IPS-18c (cell line): Measurements from ENCODE around the gene SMARCB1.

Source experiments
- H3K4me3 ChIP-seq: 2 replicates; pipeline ENCODE4 v1.7.0; 2013; ENCODE audit warnings: low read depth, mild to moderate bottlenecking, low read length, moderate library complexity; ENCODE audit not compliant: insufficient read depth
- H3K9me3 ChIP-seq: one replicate; pipeline ENCODE4 v1.6.1; 2013; ENCODE audit warnings: mild to moderate bottlenecking, low read length, moderate library complexity; ENCODE audit not compliant: control insufficient read depth, insufficient read depth

Gene SMARCB1

GRCh38 chr22:23878219-23878618, 91.5 kb downstream of the SMARCB1 start:
- Histone ChIP-seq H3K9me3 (no peaks in the 10 kb centered on the region), H3K4me3 (no peak overlapping the region)

- no peaks in the 10 kb centered on the region for H3K9me3 ChIP-seq
- H3K4me3 ChIP-seq: no peak overlapping the region
Measured at GRCh38 chr22:23882370-23882769, 95.6 kb downstream of the SMARCB1 start.

- Histone ChIP-seq H3K9me3 (no peaks in the 10 kb centered on the region), H3K4me3 (no peak overlapping the region)
Measured at GRCh38 chr22:23883658-23884057, 96.9 kb downstream of the SMARCB1 start.

GRCh38 chr22:23884140-23884539, 97.4 kb downstream of the SMARCB1 start:
- Histone ChIP-seq H3K4me3 (no peak overlapping the region), H3K9me3 (no peaks in the 10 kb centered on the region)
